ENCODE measurements around the gene SLC6A8.
A peak's percentile ranks its signal among the peaks of the same experiment; 100 is the strongest.
"Not testable (repeated sequence)": the region's sequence is repeated elsewhere in the genome, so short reads cannot be mapped to it uniquely, and the experiment has no call there.

Gene SLC6A8

DNA sequence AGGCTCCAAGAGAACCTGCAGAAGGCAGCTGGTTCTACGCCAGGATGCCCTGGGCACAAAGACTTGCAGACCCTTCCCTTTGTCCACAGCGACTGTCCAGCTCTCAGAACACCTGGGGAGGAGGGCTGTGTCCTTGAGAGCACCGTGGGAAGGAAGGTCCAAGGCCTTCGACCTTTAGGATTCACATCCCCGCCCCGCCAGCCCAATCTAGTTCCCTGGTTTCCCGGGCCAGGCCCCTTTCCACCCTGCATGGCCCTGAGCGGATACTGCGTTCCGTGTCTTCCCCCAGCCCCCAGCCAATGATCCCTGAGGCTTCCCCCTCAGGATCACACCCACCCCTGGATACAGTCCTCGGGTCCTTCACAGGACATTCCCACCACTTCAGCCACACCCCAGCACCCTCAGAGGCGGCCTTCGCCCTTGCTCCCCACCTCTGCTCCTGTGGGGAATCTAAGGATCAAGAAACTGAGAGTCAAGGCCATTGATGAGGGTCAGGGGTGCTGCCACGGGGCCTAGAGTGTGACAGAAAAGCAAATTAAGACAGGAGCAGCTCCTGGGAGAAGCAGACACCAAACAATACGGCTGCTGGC lies 46.0 kb downstream of the SLC6A8 start:
- DNase-seq: no peak

GRCh38 chrX:153734871-153735270 lies 47.1 kb downstream of the SLC6A8 start:
- no peak for DNase-seq

DNA sequence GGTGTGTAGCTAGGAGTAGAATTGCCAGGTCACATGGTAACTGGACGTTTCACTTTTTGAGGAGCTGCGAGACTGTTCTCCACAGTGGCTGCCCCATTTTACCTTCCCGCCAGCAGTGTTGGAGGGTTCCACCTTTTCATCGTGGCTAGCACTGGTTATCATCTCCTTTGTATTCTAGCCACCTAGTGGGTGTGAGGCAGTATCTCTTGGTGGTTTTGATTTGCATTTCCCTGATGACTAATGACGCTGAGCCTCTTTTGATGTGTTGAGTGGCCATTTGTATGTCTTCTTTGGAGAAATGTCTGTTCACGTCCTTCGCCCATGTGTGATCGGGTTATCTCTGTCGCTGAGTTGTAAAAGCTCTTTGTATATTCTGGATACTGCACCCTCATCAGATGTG lies 47.5 kb downstream of the SLC6A8 start:
- no peak for DNase-seq

GRCh38 chrX:153736071-153736820 lies 48.5 kb downstream of the SLC6A8 start:
- DNase-seq: no peak

DNA sequence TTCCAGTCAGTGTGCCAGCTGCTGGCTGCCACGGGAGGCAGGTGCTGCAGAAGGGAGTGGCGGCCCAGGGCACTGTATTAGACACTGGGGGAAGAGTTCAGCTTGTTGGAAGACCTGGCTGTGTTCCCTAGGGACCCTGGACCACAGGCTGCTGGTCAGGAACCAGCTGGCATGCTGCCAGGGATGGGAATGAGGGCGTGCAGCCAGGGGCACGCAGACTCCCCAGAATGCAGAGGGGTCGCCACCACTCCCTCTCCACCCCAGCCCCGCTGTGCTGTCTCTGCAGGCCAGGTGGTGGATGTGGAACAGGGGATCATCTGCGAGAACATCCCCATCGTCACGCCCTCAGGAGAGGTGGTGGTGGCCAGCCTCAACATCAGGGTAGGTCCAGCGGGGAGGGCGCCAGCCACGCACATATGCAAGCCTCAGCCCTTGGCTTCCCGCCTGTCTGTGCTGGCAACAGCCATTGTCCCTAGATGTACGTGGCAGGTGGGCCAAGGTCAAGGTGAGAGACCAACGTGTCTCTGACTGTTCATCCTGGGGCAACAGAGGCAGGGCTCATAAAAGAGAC lies 49.2 kb downstream of the SLC6A8 start:
- DNase-seq: no peak

DNA sequence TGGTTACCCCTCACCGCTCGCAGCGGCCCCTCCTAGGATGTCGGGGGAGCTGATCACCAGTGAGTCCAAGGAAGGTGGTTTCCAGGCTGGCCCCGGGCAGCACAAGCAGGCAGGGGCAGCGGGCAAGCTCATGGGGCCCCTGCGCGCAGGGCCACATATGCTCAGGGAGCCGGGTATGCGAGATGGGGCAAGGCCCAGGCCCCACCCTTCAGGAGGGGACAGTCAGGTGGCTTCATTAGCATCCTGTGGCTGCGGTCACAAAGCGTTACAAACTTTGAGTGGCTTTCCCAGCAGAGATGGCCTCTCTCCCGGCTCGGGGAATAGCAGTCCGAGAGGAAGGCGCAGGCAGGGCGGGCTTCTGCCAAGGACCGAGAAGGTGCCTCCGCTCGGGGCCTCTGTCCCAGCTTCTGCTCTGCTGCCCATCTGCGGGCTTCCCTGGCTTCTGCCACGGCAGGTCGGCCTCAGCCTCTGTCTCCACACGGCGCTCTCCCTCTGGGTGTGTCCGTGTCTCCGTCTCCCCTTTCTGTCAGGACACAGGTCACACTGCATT lies 50.4 kb downstream of the SLC6A8 start:
- no peak for DNase-seq

DNA sequence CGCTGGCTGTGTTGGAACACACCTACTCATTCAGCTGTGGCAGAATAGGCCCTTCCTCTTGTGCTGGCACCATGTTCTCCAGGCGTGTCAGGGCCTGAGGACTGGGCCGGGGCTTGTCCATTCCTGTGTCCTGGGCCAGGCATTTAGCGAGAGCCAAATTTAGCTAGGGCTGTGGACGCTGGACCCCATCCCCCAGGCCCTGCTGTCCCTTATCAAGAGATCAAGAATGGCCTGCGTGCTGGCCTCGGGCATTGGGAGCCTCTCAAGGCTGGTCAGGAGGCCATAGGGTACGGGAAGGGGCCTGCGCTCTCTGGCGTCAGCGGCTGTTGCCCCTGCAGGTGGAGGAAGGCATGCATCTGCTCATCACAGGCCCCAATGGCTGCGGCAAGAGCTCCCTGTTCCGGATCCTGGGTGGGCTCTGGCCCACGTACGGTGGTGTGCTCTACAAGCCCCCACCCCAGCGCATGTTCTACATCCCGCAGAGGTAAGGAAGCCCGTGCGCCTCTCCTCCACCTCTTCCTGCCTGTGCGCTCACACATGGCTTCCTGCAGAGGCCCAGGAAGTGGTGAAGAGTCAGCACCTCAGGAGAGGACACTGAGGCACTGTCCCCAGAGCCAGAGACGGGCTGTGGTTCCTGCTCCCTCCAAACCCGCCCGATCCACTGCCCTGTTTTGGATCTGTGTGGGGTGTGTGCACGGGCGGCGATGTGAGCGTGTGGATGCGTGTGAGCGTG lies 52.2 kb downstream of the SLC6A8 start:
- peak; percentile 63 for DNase-seq

DNA sequence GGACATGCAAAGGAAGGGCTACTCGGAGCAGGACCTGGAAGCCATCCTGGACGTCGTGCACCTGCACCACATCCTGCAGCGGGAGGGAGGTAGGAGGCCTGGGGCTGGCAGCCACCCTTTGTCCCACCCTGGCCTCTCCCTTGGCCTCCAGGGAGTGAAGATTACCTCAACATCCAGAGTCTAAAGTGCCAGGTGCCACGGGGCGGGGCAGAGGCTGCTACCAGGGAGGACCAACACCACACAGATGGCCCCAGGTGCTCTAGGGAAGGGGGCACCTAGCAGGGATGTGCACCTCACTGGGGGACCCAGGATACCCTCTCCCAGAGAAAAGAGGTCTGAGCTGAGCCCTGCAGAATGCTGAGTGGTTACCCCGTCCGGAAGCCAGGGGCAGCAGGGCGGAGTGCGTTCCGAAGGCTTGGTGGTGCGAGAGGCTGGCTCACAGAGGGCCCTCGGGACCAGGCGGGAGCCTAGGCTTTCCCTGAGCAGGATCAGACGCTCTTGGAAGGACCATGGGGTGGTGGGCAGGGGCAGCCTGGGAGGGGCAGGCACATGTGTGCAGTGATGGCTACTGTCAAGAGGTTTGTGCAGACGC lies 53.0 kb downstream of the SLC6A8 start:
- no peak for DNase-seq

- DNase-seq: no peak
These were observed 53.7 kb downstream of the SLC6A8 start for GRCh38 chrX:153741446-153741845.

DNA sequence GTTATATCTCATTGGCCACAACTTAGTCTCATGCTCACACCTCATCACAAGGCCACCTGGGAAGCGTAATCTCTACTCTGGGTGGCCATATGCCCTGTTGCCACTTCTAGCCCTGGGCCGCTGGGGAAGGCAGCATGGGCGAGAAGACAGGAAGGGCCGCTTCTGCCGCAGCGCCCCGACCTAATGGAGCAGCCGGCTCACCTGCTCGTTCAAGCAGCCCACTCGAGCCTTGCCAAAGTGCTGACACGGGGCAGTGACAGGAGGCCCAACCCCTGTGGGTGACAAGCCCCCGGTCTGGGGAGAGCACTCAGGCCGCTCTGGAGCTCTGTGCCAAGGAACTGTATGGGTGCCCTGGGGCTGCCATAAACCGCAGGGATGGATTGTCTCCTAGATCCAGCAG lies 54.4 kb downstream of the SLC6A8 start:
- DNase-seq: not testable (repeated sequence)

- DNase-seq: not testable (repeated sequence)
These were observed 55.2 kb downstream of the SLC6A8 start for GRCh38 chrX:153742796-153743467.

DNA sequence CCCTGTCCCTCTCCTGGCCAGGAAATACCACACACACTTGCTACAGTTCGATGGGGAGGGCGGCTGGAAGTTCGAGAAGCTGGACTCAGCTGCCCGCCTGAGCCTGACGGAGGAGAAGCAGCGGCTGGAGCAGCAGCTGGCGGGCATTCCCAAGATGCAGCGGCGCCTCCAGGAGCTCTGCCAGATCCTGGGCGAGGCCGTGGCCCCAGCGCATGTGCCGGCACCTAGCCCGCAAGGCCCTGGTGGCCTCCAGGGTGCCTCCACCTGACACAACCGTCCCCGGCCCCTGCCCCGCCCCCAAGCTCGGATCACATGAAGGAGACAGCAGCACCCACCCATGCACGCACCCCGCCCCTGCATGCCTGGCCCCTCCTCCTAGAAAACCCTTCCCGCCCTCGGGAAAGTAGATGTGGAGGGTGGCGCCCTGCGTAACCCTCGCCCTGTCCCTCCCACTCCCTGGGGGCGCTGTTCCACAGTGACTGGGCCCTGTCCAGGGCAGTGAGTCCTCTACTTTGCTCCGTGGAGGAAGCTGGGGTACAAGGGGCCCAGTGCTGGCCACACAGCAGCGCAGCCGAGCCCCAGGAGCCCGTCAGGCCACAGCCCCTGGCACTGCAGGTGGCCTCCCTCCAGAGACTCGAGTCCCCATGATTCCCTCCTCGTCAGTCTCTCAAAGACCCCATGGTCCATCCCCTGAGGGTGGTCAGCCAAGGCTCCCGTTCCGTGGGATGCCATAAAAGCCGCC lies 55.9 kb downstream of the SLC6A8 start:
- DNase-seq: not testable (repeated sequence)

DNA sequence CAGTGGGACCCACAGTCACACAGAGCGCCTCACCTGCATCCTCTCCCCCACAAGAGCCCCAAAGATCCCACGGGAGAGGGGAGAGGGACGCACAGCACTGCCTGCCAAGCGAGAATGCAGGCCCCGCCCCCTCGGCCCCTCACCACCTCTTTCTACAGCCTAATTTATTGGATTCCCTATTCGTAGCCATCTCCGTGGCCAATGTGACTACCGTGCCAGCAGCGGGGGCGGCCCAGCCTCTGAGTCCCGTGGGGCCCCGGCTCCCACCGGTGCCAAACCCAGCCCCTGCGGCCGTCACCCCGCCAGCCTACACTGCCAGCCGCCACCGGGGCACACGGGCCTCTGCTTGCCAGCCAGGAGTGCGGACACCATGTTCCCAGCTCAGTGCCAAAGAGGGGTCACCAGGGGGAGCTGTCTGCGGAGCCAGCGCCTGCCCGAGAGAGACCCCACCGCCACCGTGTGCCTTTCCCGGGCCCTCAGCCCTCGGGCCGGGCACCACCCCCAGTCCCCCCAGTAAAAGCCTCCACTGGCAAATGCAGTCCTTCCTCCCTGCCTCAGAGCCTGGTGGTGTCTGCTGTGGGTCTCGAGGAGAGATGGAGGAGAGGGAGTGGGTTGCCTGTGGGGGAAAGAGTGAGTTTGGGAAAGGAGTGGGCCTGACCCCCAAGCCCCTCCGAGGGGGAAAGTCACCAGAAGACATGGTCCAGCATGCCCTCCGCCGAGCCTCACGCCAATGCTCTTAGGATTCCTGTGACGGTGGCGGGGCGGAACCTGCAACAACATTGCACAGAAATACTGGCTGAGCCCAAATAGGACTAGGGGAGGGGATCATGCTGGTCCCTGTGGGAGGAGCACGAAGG lies 56.7 kb downstream of the SLC6A8 start:
- DNase-seq: no peak

GRCh38 chrX:153745067-153745433 lies 57.3 kb downstream of the SLC6A8 start:
- DNase-seq: not testable (repeated sequence)
